Measurements from ENCODE around the gene IL4R. TPM values are rescaled to one million over a fixed set of nuclear protein-coding genes. Genes with fewer than 3 reads are reported as not detected.

Gene IL4R
- total RNA-seq, 1 experiment from 2014 or later: 28.9 TPM

DNA sequence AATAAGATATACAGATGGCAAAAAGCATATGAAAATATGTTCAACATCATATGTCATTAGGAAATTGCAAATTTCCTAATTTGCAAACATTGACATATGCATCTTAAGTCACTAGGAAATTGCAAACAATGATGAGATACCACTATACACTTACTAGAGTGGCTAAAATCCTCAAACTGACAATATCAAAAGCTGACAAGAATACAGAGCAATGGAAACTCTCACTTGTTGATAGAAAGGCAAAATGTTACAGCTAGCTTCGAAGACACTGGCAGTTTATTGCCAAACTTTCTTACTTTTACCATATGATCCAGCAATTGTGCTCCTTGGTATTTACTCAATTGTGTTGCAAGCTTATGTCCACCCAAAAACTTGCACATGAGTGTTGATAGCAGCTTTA, 5.0 kb upstream of the IL4R start:
- Histone ChIP-seq H3K36me3 (ENCODE audit: control insufficient read depth, insufficient read depth, low read length) (no peaks in the 10 kb centered on the region), H3K4me1 (ENCODE audit: control insufficient read depth, insufficient read depth, low read length) (peaks cover 4% of the 10 kb centered on the region), H3K27me3 (ENCODE audit: control insufficient read depth, insufficient read depth, low read length) (no peaks in the 10 kb centered on the region), H3K27ac (ENCODE audit: low read length) (no peak overlapping the region), H3K4me3 (ENCODE audit: low read depth in 2 of 2, low read length in 2 of 2) (no peak overlapping the region), H3K9me3 (ENCODE audit: control insufficient read depth, insufficient read depth, low read depth, low read length) (no peaks in the 10 kb centered on the region)
- in situ Hi-C loops (cut with HindIII; ENCODE audit: low pct_unique_long_range_greater_than_20kb, low sequenced_read_pairs): no loop called here
- ATAC-seq: no peak
- DNase-seq (ENCODE audit: low read depth, low spot score): no peak
- intact Hi-C loops (cut with micrococcal nuclease; ENCODE audit: unreplicated experiment): no loop called here
- no TSS peak for BruUV-seq (replicated peaks)
- POLR2A ChIA-PET: no interaction called here
- CTCF ChIA-PET: no interaction called here
- TF ChIP-seq TCF7L2 (IDR thresholded peaks at IDR 0.05; ENCODE audit: low read depth, low read length) (no peak), SIN3A (IDR thresholded peaks at IDR 0.05; ENCODE audit: borderline replicate concordance, insufficient read depth, low read depth, low read length) (no peak), POLR2AphosphoS5 (IDR thresholded peaks at IDR 0.05; ENCODE audit: low read depth, low read length) (no peak)
- TF ChIP-seq, protein P1, sequence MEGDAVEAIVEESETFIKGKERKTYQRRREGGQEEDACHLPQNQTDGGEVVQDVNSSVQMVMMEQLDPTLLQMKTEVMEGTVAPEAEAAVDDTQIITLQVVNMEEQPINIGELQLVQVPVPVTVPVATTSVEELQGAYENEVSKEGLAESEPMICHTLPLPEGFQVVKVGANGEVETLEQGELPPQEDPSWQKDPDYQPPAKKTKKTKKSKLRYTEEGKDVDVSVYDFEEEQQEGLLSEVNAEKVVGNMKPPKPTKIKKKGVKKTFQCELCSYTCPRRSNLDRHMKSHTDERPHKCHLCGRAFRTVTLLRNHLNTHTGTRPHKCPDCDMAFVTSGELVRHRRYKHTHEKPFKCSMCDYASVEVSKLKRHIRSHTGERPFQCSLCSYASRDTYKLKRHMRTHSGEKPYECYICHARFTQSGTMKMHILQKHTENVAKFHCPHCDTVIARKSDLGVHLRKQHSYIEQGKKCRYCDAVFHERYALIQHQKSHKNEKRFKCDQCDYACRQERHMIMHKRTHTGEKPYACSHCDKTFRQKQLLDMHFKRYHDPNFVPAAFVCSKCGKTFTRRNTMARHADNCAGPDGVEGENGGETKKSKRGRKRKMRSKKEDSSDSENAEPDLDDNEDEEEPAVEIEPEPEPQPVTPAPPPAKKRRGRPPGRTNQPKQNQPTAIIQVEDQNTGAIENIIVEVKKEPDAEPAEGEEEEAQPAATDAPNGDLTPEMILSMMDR (IDR thresholded peaks at IDR 0.05): no peak
- TF ChIP-seq, protein P2, sequence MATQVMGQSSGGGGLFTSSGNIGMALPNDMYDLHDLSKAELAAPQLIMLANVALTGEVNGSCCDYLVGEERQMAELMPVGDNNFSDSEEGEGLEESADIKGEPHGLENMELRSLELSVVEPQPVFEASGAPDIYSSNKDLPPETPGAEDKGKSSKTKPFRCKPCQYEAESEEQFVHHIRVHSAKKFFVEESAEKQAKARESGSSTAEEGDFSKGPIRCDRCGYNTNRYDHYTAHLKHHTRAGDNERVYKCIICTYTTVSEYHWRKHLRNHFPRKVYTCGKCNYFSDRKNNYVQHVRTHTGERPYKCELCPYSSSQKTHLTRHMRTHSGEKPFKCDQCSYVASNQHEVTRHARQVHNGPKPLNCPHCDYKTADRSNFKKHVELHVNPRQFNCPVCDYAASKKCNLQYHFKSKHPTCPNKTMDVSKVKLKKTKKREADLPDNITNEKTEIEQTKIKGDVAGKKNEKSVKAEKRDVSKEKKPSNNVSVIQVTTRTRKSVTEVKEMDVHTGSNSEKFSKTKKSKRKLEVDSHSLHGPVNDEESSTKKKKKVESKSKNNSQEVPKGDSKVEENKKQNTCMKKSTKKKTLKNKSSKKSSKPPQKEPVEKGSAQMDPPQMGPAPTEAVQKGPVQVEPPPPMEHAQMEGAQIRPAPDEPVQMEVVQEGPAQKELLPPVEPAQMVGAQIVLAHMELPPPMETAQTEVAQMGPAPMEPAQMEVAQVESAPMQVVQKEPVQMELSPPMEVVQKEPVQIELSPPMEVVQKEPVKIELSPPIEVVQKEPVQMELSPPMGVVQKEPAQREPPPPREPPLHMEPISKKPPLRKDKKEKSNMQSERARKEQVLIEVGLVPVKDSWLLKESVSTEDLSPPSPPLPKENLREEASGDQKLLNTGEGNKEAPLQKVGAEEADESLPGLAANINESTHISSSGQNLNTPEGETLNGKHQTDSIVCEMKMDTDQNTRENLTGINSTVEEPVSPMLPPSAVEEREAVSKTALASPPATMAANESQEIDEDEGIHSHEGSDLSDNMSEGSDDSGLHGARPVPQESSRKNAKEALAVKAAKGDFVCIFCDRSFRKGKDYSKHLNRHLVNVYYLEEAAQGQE (IDR thresholded peaks at IDR 0.05; ENCODE audit: insufficient read depth in 1 of 2, low read depth in 2 of 2, low read length in 1 of 2): no peak

DNA sequence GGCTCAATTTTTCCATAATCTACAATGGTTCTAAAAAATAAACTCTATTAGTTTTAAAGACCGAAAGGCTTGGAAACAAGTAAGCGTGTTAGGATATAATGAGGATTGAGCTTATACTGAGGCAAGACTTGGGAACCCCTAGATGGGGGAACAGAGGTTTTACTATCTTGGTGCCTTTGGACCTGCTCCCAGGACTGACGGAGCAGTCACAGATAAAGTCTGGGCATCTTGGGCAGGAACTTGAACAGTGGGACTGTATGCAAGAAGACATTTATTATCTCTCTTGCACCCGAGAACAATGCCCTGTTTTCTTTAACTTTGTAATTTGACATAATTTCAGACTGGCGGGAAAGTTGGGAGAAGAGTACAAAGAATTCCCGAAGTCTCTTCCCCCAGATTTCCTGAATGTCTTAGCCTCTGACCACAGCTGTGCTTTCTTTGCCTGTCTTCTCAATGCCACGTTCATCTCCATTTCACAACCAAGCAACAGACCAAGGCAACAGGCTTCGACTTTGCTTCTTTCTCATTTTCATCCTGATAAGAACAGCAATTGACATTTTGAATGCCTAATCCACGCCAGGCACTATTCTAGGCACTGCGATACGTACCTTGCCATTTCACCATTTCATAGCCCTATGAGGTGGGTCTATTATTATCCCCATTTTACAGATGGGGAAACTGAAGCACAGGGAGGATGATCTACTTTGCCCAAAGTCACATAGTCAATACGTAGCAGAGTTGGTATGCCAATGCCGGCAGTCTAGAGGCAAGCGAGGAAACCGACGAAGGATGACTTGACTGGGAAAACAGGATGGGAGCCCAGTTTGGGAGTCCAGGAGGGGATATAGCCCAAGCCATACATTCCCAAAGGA, 3.0 kb upstream of the IL4R start:
- Histone ChIP-seq H3K9me3 (ENCODE audit: control insufficient read depth, insufficient read depth, low read depth, low read length) (no peaks in the 10 kb centered on the region), H3K27ac (ENCODE audit: low read length) (no peak overlapping the region), H3K36me3 (ENCODE audit: control insufficient read depth, insufficient read depth, low read length) (no peaks in the 10 kb centered on the region; the same call in 1 of the 2 replicates), H3K27me3 (ENCODE audit: control insufficient read depth, insufficient read depth, low read length) (no peaks in the 10 kb centered on the region), H3K4me1 (ENCODE audit: control insufficient read depth, insufficient read depth, low read length) (peaks cover 14% of the 10 kb centered on the region), H3K4me3 (ENCODE audit: low read depth in 2 of 2, low read length in 2 of 2) (no peak overlapping the region)
- TF ChIP-seq TCF7L2 (IDR thresholded peaks at IDR 0.05; ENCODE audit: low read depth, low read length): no peak
- TF ChIP-seq, protein P2 (IDR thresholded peaks at IDR 0.05; ENCODE audit: insufficient read depth in 1 of 2, low read depth in 2 of 2, low read length in 1 of 2): no peak
- TF ChIP-seq POLR2AphosphoS5 (IDR thresholded peaks at IDR 0.05; ENCODE audit: low read depth, low read length): no peak
- TF ChIP-seq, protein P1 (IDR thresholded peaks at IDR 0.05): no peak
- no peak for TF ChIP-seq SIN3A (IDR thresholded peaks at IDR 0.05; ENCODE audit: borderline replicate concordance, insufficient read depth, low read depth, low read length)
- in situ Hi-C loops (cut with HindIII; ENCODE audit: low pct_unique_long_range_greater_than_20kb, low sequenced_read_pairs) (no loop called here), intact Hi-C loops (cut with micrococcal nuclease; ENCODE audit: unreplicated experiment) (no loop called here)
- ATAC-seq (no peak), DNase-seq (ENCODE audit: low read depth, low spot score) (no peak)
- POLR2A ChIA-PET: no interaction called here
- no TSS peak for BruUV-seq (replicated peaks)
- CTCF ChIA-PET: no interaction called here

Data from Panc1 (cell line).